ENCODE results near the gene ERBB4.

ERBB4 gene

DNA sequence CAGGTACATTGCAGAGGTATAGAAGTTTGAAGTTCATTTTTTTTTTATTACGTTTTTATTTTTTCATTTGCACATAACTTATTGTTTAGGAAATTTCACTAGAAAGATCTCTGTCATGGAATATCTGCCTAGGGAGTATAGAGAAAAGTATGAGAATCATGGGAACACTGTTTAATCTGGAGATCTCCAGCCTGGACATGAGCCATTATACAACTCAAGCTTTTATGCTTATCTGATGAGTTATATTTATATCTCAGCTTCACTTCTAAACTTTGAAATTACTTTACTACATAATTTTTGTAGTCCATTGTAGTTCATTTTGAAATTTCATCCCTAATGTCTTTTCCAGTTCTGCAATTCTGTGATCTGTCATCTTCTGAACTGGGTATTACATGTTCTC, 515.6 kb downstream of the ERBB4 start:
- no peak for DNase-seq

DNA sequence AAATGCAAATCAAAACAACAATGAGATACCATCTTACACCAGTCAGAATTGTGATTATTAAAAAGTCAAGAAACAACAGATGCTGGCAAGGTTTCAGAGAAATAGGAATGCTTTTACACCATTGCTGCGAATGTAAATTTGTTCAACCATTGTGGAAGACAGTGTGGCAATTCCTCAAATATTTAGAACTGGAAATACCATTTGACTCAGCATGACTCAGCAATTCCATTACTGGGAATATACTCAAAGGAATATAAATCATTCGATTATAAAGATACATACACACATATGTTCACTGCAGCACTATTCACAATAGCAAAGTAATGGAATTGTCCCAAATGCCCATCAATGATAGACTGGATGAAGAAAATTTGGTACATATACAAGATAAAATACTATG, 516.7 kb downstream of the ERBB4 start:
- Histone ChIP-seq H4K20me1 (ENCODE audit: insufficient read depth, low read length) (no peaks in the 10 kb centered on the region), H3K4me1 (ENCODE audit: low read length) (no peaks in the 10 kb centered on the region), H3K36me3 (replicated peaks; ENCODE audit: insufficient read depth, low read length) (no peaks in the 10 kb centered on the region), H3F3A (ENCODE audit: insufficient read depth, low read length) (no peaks in the 10 kb centered on the region), H2AFZ (ENCODE audit: low read length) (no peak overlapping the region), H3K9me2 (replicated peaks; ENCODE audit: insufficient read depth, low read length) (no peaks in the 10 kb centered on the region), H3K9ac (ENCODE audit: low read length) (no peak overlapping the region), H3K27ac (ENCODE audit: low read length) (no peak overlapping the region), H3K79me2 (ENCODE audit: low read length) (no peaks in the 10 kb centered on the region), H3K27me3 (replicated peaks; ENCODE audit: insufficient read depth, low read length) (no peaks in the 10 kb centered on the region), H3K4me2 (ENCODE audit: low read depth, low read length) (no peak overlapping the region), H3K9me3 (replicated peaks; ENCODE audit: insufficient read depth, low read length) (no peaks in the 10 kb centered on the region), H3K4me3 (ENCODE audit: low read length) (no peak overlapping the region)
- TF ChIP-seq, protein P1, sequence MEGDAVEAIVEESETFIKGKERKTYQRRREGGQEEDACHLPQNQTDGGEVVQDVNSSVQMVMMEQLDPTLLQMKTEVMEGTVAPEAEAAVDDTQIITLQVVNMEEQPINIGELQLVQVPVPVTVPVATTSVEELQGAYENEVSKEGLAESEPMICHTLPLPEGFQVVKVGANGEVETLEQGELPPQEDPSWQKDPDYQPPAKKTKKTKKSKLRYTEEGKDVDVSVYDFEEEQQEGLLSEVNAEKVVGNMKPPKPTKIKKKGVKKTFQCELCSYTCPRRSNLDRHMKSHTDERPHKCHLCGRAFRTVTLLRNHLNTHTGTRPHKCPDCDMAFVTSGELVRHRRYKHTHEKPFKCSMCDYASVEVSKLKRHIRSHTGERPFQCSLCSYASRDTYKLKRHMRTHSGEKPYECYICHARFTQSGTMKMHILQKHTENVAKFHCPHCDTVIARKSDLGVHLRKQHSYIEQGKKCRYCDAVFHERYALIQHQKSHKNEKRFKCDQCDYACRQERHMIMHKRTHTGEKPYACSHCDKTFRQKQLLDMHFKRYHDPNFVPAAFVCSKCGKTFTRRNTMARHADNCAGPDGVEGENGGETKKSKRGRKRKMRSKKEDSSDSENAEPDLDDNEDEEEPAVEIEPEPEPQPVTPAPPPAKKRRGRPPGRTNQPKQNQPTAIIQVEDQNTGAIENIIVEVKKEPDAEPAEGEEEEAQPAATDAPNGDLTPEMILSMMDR (IDR thresholded peaks at IDR 0.05; ENCODE audit: low read length) = no peak
- TF ChIP-seq EZH2phosphoT487 (IDR thresholded peaks at IDR 0.05; ENCODE audit: low read length) = no peak
- no peak for TF ChIP-seq EZH2 (optimal IDR thresholded peaks at IDR 0.05; ENCODE audit: low read depth, low read length)
- no peak for DNase-seq

More for the DNA sequence above, 515.6 kb downstream of the ERBB4 start:
- no peaks in the 10 kb centered on the region for H3K4me1 ChIP-seq (ENCODE audit: low read length)
- no peaks in the 10 kb centered on the region for H4K20me1 ChIP-seq (ENCODE audit: insufficient read depth, low read length)
- H3K79me2 ChIP-seq (ENCODE audit: low read length) = no peaks in the 10 kb centered on the region
- no peak overlapping the region for H2AFZ ChIP-seq (ENCODE audit: low read length)
- TF ChIP-seq, protein P1 (IDR thresholded peaks at IDR 0.05; ENCODE audit: low read length) = no peak
- no peak overlapping the region for H3K27ac ChIP-seq (ENCODE audit: low read length)
- H3K36me3 ChIP-seq (replicated peaks; ENCODE audit: insufficient read depth, low read length) = no peaks in the 10 kb centered on the region
- H3K9me2 ChIP-seq (replicated peaks; ENCODE audit: insufficient read depth, low read length) = no peaks in the 10 kb centered on the region
- no peaks in the 10 kb centered on the region for H3F3A ChIP-seq (ENCODE audit: insufficient read depth, low read length)
- H3K9me3 ChIP-seq (replicated peaks; ENCODE audit: insufficient read depth, low read length) = no peaks in the 10 kb centered on the region
- no peak overlapping the region for H3K4me3 ChIP-seq (ENCODE audit: low read length)
- H3K27me3 ChIP-seq (replicated peaks; ENCODE audit: insufficient read depth, low read length) = no peaks in the 10 kb centered on the region
- H3K9ac ChIP-seq (ENCODE audit: low read length) = no peak overlapping the region
- H3K4me2 ChIP-seq (ENCODE audit: low read depth, low read length) = no peak overlapping the region

DNA sequence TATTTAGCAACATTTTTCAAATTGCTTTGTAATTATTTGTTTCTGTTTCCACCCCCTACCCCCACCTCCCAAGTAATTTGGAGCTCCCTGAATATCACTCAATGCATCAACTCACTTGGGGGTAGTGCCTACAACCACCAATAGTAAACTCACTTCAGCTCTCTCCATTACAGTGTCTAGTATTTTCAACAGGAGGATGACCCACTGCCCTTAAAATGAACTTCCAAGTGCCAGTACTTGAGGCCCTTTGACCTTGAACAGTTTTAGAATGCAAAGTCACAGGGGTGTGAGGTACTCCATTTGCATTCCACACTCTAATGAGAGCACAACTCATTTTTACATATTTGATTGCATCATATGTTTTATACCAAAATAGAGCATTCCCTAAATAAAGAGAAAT, 523.0 kb downstream of the ERBB4 start:
- Histone ChIP-seq H3K27ac (ENCODE audit: low read length) (no peak overlapping the region), H3K36me3 (replicated peaks; ENCODE audit: insufficient read depth, low read length) (no peaks in the 10 kb centered on the region), H3F3A (ENCODE audit: insufficient read depth, low read length) (no peaks in the 10 kb centered on the region), H2AFZ (ENCODE audit: low read length) (no peak overlapping the region), H3K9ac (ENCODE audit: low read length) (no peak overlapping the region), H3K9me3 (replicated peaks; ENCODE audit: insufficient read depth, low read length) (no peaks in the 10 kb centered on the region), H3K4me1 (ENCODE audit: low read length) (no peaks in the 10 kb centered on the region), H4K20me1 (ENCODE audit: insufficient read depth, low read length) (no peaks in the 10 kb centered on the region), H3K27me3 (replicated peaks; ENCODE audit: insufficient read depth, low read length) (no peaks in the 10 kb centered on the region), H3K4me2 (ENCODE audit: low read depth, low read length) (no peak overlapping the region), H3K79me2 (ENCODE audit: low read length) (no peaks in the 10 kb centered on the region), H3K4me3 (ENCODE audit: low read length) (no peak overlapping the region), H3K9me2 (replicated peaks; ENCODE audit: insufficient read depth, low read length) (no peaks in the 10 kb centered on the region)
- no peak for TF ChIP-seq EZH2phosphoT487 (IDR thresholded peaks at IDR 0.05; ENCODE audit: low read length)
- no peak for TF ChIP-seq EZH2 (optimal IDR thresholded peaks at IDR 0.05; ENCODE audit: low read depth, low read length)
- TF ChIP-seq, protein P1 (IDR thresholded peaks at IDR 0.05; ENCODE audit: low read length) = no peak
- DNase-seq = no peak

Measured in MM.1S (cell line).